EL (cell line): ENCODE measurements around the gene LRRC74A.

Source experiments
- DNase-seq: peaks from one replicate; pipeline ENCODE4 v3.0.0-alpha.2; 2016

The LRRC74A gene

GRCh38 chr14:76826122-76826521 lies at the start of gene LRRC74A:
TSS of gene LRRC74A (plus strand) at chr14:76826408. CDS start at chr14:76826698, 290 bp downstream.
- DNase-seq: no peak

- no peak for DNase-seq
Measured at GRCh38 chr14:76776428-76777251, 49.6 kb upstream of the LRRC74A start.

DNA sequence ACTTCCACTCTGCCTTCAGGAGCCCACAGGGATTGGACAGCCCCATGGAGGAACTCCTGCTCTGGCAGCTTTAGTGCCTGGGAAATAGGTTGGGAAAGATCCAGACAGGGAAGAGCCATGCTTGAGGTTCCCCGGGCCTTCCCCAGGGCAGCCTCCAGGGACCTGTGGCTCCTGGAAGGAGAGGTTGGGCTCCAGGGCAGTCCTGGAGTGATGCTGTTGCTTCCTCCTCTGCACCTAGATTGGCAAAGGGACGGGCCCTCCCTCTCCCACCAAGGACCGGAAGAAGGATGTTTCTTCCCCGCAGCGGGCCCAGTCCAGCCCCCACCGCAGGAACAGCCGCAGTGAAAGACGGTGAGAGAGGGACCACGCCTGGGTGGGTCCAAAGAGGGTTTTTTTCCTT lies 48.5 kb upstream of the LRRC74A start:
- no peak for DNase-seq

GRCh38 chr14:76778546-76779215 lies 47.5 kb upstream of the LRRC74A start:
- no peak for DNase-seq

DNA sequence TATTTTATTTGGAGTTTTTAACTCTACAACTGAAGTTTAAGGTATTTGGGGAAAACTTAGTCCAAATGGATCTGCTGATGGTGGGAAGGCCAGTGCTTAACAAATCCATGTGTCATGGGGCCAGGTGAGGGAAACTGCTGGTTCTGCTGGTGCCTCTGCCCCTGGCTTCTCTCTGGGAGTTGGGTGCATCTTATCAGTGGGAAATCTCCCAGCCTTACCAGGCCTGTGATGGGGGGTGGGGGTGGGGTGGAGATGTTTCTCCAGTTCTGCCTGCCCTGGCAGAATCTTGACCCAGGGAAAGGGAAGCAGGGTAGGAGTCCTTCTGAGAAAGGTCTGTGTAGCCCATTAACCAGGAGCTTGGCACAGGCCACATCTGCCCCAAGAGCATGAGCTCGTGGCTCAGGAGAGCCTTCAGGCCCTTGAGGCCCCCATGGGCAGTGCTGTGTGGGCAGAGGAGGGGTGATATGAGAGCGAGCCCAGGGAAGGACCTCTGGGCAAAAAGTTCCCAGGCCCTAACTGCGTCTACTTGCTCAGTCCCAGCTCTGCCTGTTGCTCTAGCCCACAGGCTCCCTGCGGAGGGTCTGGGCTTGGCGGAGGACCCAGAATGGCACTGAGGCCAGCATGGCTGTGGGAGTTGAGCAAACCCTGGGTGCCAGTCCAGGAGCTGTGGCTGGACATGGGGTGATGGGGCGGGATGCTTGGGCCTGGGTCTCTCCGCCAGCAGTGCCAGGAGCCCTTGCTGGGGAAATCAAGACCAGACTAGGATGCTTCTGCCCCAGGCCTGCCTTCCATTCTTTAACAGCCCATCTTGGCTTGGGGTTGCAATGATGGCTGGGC lies 46.8 kb upstream of the LRRC74A start:
- DNase-seq: no peak

DNA sequence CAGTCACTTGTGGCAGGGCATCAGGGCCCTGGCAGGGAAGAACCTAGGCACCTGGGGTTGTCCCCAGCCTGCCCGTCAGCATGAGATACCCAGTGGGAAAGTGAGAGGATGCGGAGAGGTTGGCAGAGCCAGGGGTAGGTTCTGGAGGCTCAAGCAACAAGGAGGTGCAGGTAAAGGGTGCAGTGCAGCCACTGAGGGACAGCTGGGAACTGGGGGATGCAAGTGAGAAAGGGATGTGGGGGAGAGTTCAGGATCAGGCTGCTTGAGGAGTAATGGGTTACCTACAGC lies 46.2 kb upstream of the LRRC74A start:
- no peak for DNase-seq

DNA sequence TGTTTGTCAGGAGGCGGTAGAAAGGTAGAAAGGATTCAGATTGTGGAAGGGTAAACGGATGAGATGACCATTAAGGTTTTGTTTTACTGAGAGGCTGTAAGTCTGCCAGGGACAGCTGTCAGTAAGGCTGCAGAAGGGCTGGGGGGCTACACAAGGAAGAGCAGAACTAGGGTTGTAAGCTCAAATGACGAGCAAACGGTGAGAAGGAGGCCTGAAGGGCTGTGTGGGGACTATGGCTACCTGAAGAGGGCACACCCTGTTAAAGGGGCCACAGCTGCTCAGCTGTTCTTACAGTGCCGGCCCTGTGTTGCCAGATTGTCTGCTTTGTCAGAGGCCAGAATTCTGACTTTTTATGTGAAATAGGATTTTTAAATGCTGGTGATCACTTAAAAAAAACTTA lies 45.8 kb upstream of the LRRC74A start:
- no peak for DNase-seq

DNA sequence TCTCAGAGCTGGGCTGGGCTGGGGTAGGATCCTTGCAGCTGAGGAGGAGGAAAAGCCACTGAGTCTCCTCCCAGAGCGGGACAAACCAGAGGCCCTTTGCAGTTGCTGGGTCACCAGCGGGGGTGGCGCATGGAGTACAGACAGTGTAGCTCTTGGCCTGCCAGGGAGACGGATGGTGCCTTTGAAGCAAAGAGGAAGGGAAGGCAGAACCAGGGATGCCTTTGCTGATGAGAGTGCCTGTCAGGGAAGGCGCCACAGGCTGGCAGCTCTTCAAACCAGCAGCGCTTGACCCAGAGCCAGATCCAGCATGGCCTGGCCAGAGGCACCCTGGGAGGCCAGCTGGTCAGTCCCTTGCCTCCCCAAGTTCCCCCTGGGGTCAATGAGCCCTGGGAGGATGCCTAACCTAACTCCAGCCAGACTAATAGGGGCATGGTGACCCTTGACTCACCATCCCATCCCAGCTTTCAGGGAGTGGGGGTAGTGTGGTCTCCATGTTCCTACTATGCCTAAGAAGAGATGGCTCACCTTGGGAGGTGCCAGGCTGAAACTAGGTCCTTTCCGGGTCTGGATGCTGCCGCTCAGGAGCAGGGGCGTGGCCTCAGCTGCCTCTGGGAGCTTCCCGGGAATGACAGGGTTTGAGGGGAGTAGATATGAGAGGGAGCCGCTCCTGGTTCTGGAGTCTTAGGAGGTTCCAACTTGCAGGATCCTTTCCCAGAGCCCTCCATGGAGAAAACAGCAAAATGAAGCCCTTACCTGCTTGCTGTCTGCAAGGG lies 45.1 kb upstream of the LRRC74A start:
- no peak for DNase-seq

DNA sequence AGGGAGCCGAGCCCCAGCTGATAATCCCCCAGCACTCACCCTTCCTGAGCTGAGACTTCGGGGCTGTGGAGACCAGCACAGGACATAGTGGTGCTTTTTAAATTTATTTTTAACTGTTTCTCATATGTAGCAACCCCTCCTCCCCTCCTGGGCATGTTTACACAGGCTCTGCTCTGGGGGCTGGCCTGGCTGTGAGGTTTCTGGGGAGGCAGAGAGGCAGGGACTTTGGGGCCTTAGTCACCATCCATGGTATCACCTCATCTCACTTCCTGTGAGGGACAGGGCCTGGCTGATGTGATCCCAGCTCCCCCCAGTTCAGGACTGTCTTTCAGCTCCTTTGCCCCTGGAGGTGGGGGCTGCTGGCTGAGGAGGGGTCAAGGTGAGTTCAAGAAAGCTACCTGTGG lies 44.6 kb upstream of the LRRC74A start:
- DNase-seq: peak; percentile 38

GRCh38 chr14:76782115-76782884 lies 43.9 kb upstream of the LRRC74A start:
- no peak for DNase-seq

DNA sequence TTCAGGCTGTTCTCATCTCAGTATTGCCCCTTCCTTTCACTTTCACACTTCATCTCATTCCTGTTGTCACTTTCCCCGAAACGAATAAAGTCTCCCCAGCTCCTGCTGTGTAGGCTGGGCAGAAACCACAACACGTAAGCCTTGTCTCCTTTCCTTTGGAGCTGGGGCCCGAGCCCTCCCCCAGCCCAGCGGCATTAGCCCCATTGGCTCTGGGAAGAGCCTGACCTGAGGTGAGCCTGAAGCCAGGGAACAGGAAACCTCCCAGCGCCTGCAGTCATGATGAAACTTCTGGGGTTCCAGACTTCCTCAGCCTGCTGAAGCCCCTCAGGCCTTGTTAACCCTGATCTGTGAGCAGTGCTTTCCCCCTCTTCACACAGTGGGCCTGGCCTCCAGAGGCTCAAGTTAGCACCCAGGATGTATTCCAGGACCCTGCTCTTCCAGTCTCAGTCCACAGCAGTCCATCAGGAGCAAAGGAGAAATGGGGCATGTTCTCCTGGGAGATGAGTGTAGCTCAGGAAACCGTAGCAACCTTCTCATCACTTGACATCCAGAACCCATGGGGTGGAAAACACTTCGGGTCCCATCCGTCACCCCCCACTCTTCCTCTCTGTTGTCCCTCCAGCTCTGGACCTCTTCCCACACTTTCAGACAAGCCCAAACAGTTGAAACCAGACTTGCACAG lies 43.2 kb upstream of the LRRC74A start:
- DNase-seq: no peak

GRCh38 chr14:76784266-76784874 lies 41.8 kb upstream of the LRRC74A start:
- no peak for DNase-seq

DNA sequence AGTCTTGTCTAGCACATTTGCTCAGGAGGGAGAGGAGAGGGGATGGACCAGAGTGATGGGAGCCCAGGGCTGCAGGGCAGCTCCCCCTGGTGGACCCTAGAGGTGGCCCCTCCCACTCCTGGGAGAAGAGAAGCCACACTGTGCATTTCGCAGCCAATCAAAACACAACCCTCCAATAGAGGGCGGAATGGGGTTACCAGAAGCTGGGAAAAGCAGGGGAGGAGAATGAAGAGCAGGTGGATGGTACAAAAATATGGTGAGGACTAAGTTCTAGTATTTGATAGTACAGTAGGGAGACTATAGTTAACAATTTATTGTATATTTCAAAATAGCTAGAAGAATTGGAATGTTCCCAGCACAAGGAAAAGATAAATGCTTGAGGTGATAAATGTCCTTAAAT lies 41.3 kb upstream of the LRRC74A start:
- peak; percentile 77 for DNase-seq

DNA sequence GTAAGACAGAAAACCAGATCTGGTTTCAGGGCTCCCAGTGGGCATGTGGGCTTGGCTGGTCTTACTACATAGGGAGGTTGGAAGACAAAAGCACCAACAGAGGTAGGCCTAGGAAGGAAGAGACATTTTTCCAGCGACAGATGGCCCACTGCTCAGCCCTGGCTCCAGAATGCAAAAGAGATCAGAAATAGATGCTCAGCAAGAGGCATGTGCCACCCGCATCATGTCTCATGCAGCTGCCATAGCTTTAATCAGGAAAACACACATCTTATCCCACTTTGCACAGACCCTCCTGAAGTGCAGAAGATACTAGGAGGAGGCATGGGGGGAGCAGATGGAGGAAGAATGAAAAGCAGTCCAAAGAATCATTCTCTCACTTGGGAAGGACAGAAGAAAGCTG lies 39.6 kb upstream of the LRRC74A start:
- no peak for DNase-seq

- DNase-seq: no peak
Measured at GRCh38 chr14:76792422-76792821, 33.8 kb upstream of the LRRC74A start.

GRCh38 chr14:76793324-76793723 lies 32.9 kb upstream of the LRRC74A start:
- no peak for DNase-seq

DNA sequence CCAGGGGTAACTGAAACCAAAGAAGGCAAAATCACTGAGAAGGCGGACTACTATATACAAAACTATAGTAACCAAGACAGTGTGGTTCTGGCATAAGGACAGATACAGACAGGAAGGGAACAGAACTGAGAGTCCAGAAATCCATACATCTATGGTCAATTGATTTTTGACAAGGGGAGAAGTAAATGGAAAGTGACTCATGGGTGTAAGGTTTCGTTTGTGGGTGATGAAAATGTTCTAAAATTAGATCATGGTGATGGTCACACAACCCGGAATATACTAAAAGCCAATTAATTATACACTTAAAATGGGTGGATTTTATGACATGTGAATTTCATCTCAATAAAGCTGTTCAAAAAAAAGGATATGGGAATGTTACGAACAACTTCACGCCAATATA lies 32.3 kb upstream of the LRRC74A start:
- no peak for DNase-seq

DNA sequence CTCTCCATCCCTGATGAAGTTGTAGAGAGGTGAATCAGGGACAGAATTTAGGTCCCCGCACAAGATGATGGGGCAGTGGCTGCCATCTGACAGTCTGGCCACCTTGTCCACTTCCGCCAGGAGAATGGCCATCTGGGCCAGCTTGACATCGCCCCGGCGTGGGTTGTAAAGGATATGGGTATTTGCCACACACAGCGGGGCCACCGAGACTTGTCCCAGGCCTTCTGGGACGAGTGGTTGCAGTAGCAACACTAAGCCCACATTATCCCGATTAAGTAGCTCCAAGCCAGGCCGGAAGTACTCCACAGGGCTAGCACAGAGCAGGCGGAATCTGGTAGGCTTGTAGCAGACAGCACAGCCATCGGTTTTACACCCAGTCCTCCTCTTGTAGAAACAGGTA lies 19.8 kb upstream of the LRRC74A start:
- no peak for DNase-seq

DNA sequence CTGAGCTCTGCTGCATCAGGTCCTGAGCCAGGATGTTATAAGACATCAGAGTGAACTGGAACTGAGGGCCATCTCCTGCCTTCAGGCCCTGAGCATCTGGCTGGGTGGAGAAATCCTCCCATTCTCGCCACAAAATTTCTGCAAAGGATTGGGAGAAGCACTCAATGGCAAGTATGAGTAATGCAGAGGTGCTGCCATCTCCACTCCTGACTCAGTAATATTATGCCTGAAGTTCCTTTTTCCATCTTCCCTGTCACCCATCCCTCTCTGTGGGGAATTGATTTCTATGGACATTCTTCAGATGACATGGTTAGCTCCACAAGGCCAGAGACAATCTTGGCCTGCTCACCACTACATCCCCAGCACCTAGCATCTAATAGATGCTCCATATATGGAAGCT lies 18.2 kb upstream of the LRRC74A start:
- DNase-seq: no peak

DNA sequence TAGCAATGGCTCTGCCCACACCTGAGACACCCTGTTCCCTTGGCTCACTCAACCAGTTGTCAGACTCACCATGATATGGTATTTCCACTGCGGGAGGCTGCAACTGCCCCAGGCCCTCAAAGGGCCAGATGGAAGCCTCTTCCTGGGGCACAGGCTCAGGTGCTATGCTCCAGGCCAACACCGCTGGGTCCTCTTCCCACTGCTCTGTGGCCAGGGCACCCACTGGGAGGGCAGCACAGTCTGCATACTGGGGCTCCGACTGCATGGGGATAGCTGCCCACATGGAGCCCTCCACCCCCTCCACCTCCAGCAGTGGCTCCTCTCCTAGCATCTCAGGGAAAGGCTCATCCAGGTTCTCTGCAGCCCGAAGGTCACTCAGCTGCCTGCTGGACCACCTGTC lies 17.2 kb upstream of the LRRC74A start:
- no peak for DNase-seq

GRCh38 chr14:76810525-76810924 lies 15.7 kb upstream of the LRRC74A start:
- no peak for DNase-seq
